Fibroblast of lung (primary cell): Measurements from ENCODE around the gene SLC35C1.

Source experiments
- CTCF ChIP-seq, 2 donors: IDR thresholded peaks in 1 of 2; conservative IDR thresholded peaks in 1 of 2; 1 replicate in 1 of 2; 2 replicates in 1 of 2; pipeline ENCODE4 v1.5.1; 2011 to 2012; ENCODE audit warnings: low read length in 2 of 2, control low read depth in 1 of 2, inconsistent platforms in 1 of 2, low read depth in 1 of 2, mild to moderate bottlenecking in 1 of 2
- EZH2 ChIP-seq: IDR thresholded peaks from 2 replicates; pipeline ENCODE4 v1.5.1; 2012; ENCODE audit warnings: low read length, control low read depth, mild to moderate bottlenecking; ENCODE audit errors: missing control alignments

GRCh38 chr11:45848654-45849081 lies 43.7 kb downstream of the SLC35C1 start:
- TF ChIP-seq CTCF (conservative IDR thresholded peaks at IDR 0.05 in 1 of 2, IDR thresholded peaks at IDR 0.05 in 1 of 2; ENCODE audit: low read depth in 1 of 2, low read length in 2 of 2) (no peak), EZH2 (no peak)
